H9 (cell line): ENCODE data around the gene CLDN16. TPM values are rescaled to one million over a fixed set of nuclear protein-coding genes. Genes with fewer than 3 reads are reported as not detected.

Experiments used
- DNase-seq: peaks from one replicate; pipeline ENCODE4 v3.0.0-alpha.2; 2017
- H2AFZ ChIP-seq: one replicate; pipeline ENCODE4 v1.6.1; 2013; ENCODE audit warnings: mild to moderate bottlenecking, low read length, control low read depth, moderate library complexity
- H2AK5ac ChIP-seq: 2 replicates; pipeline ENCODE4 v1.6.1; 2013; ENCODE audit warnings: low read length, control low read depth, mixed read lengths; ENCODE audit not compliant: insufficient read length
- H2BK120ac ChIP-seq: one replicate; pipeline ENCODE4 v1.6.1; 2013; ENCODE audit warnings: low read depth, mild to moderate bottlenecking, low read length, control low read depth, inconsistent platforms; ENCODE audit not compliant: poor library complexity, severe bottlenecking
- H2BK12ac ChIP-seq: 2 replicates; pipeline ENCODE4 v1.6.1; 2013; ENCODE audit warnings: low read length, control low read depth, mixed read lengths, low read depth; ENCODE audit not compliant: insufficient read length
- H2BK15ac ChIP-seq: 2 replicates; pipeline ENCODE4 v1.6.1; 2013; ENCODE audit warnings: low read depth, low read length, control low read depth
- H2BK20ac ChIP-seq: one replicate; pipeline ENCODE4 v1.6.1; 2013; ENCODE audit warnings: low read depth, mild to moderate bottlenecking, low read length, control low read depth, inconsistent platforms; ENCODE audit not compliant: poor library complexity, severe bottlenecking
- H2BK5ac ChIP-seq: 2 replicates; pipeline ENCODE4 v1.6.1; 2013; ENCODE audit warnings: low read length, control low read depth, mixed read lengths; ENCODE audit not compliant: insufficient read length
- H3K14ac ChIP-seq: 2 replicates; pipeline ENCODE4 v1.6.1; 2013; ENCODE audit warnings: low read length, control low read depth; ENCODE audit not compliant: insufficient read depth
- H3K18ac ChIP-seq: 2 replicates; pipeline ENCODE4 v1.6.1; 2013; ENCODE audit warnings: low read depth, mild to moderate bottlenecking, mixed read lengths, low read length, control low read depth; ENCODE audit not compliant: insufficient read length
- H3K23ac ChIP-seq: 2 replicates; pipeline ENCODE4 v1.6.1; 2013; ENCODE audit warnings: low read length, control low read depth, mixed read lengths, low read depth; ENCODE audit not compliant: insufficient read length
- H3K23me2 ChIP-seq: 2 replicates; pipeline ENCODE4 v1.6.1; 2013; ENCODE audit warnings: low read depth, mild to moderate bottlenecking, mixed read lengths, low read length, control low read depth; ENCODE audit not compliant: insufficient read length, poor library complexity, severe bottlenecking
- H3K27ac ChIP-seq: 2 replicates; pipeline ENCODE4 v1.5.1; 2013; ENCODE audit warnings: low read length, control low read depth, mixed read lengths, low read depth; ENCODE audit not compliant: insufficient read length
- H3K27me3 ChIP-seq: 2 replicates; pipeline ENCODE4 v1.6.1; 2013; ENCODE audit warnings: low read length, control low read depth, inconsistent platforms; ENCODE audit not compliant: insufficient read depth
- H3K4ac ChIP-seq: 2 replicates; pipeline ENCODE4 v1.6.1; 2013; ENCODE audit warnings: low read depth, mild to moderate bottlenecking, control low read depth, inconsistent platforms, low read length, moderate library complexity
- H3K4me1 ChIP-seq: 2 replicates; pipeline ENCODE4 v1.6.1; 2013; ENCODE audit warnings: low read length, control low read depth, inconsistent platforms; ENCODE audit not compliant: insufficient read depth
- H3K4me2 ChIP-seq: 2 replicates; pipeline ENCODE4 v1.6.1; 2013; ENCODE audit warnings: low read length, control low read depth, mixed read lengths; ENCODE audit not compliant: insufficient read length, insufficient read depth
- H3K56ac ChIP-seq: 2 replicates; pipeline ENCODE4 v1.6.1; 2013; ENCODE audit warnings: low read depth, mild to moderate bottlenecking, mixed read lengths, low read length, control low read depth; ENCODE audit not compliant: insufficient read length
- H3K79me1 ChIP-seq: 2 replicates; pipeline ENCODE4 v1.6.1; 2013; ENCODE audit warnings: low read depth, mild to moderate bottlenecking, moderate library complexity, low read length, control low read depth, inconsistent platforms; ENCODE audit not compliant: insufficient read depth, poor library complexity, severe bottlenecking
- H3K79me2 ChIP-seq: 2 replicates; pipeline ENCODE4 v1.6.1; 2013; ENCODE audit warnings: low read length, control low read depth, inconsistent platforms; ENCODE audit not compliant: insufficient read depth
- H3K9ac ChIP-seq: 2 replicates; pipeline ENCODE4 v1.6.1; 2013; ENCODE audit warnings: low read length, control low read depth, mixed read lengths; ENCODE audit not compliant: insufficient read length; ENCODE audit errors: extremely low read depth
- H3K9me3 ChIP-seq: one replicate; pipeline ENCODE4 v1.6.1; 2013; ENCODE audit warnings: low read depth, low read length, inconsistent platforms; ENCODE audit not compliant: control insufficient read depth
- H3T11ph ChIP-seq: one replicate; pipeline ENCODE4 v1.6.1; 2013; ENCODE audit warnings: mild to moderate bottlenecking, low read length, control low read depth, inconsistent platforms
- H4K20me1 ChIP-seq: one replicate; pipeline ENCODE4 v1.6.1; 2013; ENCODE audit not compliant: control insufficient read depth, insufficient read length, insufficient read depth
- H4K5ac ChIP-seq: 2 replicates; pipeline ENCODE4 v1.6.1; 2013; ENCODE audit warnings: low read depth, mild to moderate bottlenecking, mixed read lengths, low read length, control low read depth; ENCODE audit not compliant: insufficient read length
- H4K8ac ChIP-seq: replicated peaks from 2 replicates; pipeline ENCODE4 v1.6.1; 2013; ENCODE audit warnings: low read length, control low read depth, mixed read lengths, low read depth; ENCODE audit not compliant: insufficient read length
- H4K91ac ChIP-seq: 2 replicates; pipeline ENCODE4 v1.6.1; 2013; ENCODE audit warnings: low read depth, mild to moderate bottlenecking, moderate library complexity, mixed read lengths, low read length, control low read depth; ENCODE audit not compliant: insufficient read length
- H3K27ac Mint-ChIP-seq, 3 experiments: 2 replicates in 2 of 3; 3 replicates in 1 of 3; pipeline ENCODE4 v1.8.0; 2020 to 2021; ENCODE audit warnings: mixed read lengths in 3 of 3, mild to moderate bottlenecking in 1 of 3, moderate library complexity in 1 of 3
- H3K27me3 Mint-ChIP-seq: 2 replicates; pipeline ENCODE4 v1.8.0; 2021; ENCODE audit warnings: low read depth, mild to moderate bottlenecking, moderate library complexity, mixed read lengths
- H3K36me3 Mint-ChIP-seq, 3 experiments: 2 replicates in 2 of 3; 3 replicates in 1 of 3; pipeline ENCODE4 v1.8.0; 2020 to 2021; ENCODE audit warnings: low read depth in 3 of 3, mixed read lengths in 3 of 3; ENCODE audit not compliant: insufficient read depth in 1 of 3
- H3K4me1 Mint-ChIP-seq, 2 experiments: 2 replicates each; pipeline ENCODE4 v1.8.0; 2020; ENCODE audit warnings: mixed read lengths in 2 of 2
- H3K4me3 Mint-ChIP-seq, 2 experiments: 2 replicates in 1 of 2; 3 replicates in 1 of 2; pipeline ENCODE4 v1.8.0; 2020 to 2021; ENCODE audit warnings: mild to moderate bottlenecking in 2 of 2, mixed read lengths in 2 of 2, moderate library complexity in 1 of 2
- H3K9me3 Mint-ChIP-seq, 2 experiments: 2 replicates in 1 of 2; 3 replicates in 1 of 2; pipeline ENCODE4 v1.8.0; 2020; ENCODE audit warnings: mild to moderate bottlenecking in 2 of 2, mixed read lengths in 2 of 2, moderate library complexity in 1 of 2
- WGBS: extraction: QIAGEN DNeasy Blood & Tissue Kit; methylation state at CpG from one replicate; pipeline ENCODE4 v1.1.7; 2013; ENCODE audit warnings: missing lambda C conversion rate, low lambda C conversion rate, mixed read lengths; ENCODE audit not compliant: insufficient read length; ENCODE audit errors: extremely low coverage; 5-methylcytosine and 5-hydroxymethylcytosine counted together
- total RNA-seq: library from RNA; stranded (reverse); gene quantifications from 2 replicates; pipeline ENCODE4 v1.2.1, GENCODE V29; 2021
- TF ChIP-seq, protein P1 (sequence below): fragments of 200-600 bp; sonication (generic); conservative IDR thresholded peaks from 3 replicates; pipeline ENCODE4 v1.8.0; 2021; ENCODE audit warnings: antibody characterized with exemption, mild to moderate bottlenecking

CLDN16 gene
- total RNA-seq, 1 experiment from 2014 or later: not detected

DNA sequence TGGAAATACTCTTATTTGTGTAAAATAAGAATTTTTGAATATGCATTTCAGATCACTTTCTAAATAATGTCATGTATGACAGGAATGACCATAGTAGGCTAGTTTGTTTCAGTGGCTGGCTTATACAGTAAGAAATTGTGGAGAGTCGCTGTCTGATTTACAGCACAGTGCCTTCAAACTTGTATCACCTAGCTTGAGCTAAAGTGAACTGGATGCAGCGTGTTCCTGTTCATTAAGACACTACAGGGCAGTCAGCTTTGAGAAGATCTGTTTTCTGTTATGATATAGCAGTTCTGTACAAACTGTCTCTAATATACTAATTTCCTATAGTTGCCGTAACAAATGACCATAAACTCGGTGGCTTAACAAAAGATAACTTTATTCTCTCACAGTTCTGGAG, 9.9 kb downstream of the CLDN16 start:
- H3K23me2 ChIP-seq: no peaks in the 10 kb centered on the region
- no peak overlapping the region for H2AFZ ChIP-seq
- H2BK5ac ChIP-seq: no peak overlapping the region
- Mint-ChIP-seq H3K9me3 (no peaks in the 10 kb centered on the region), H3K4me3 (no peak overlapping the region), H3K36me3 (no peaks in the 10 kb centered on the region), H3K27ac (no peak overlapping the region), H3K27me3 (no peaks in the 10 kb centered on the region), H3K4me1 (no peaks in the 10 kb centered on the region)
- no peak overlapping the region for H3K9ac ChIP-seq
- H3K4ac ChIP-seq: no peak overlapping the region
- H4K8ac ChIP-seq: no peak overlapping the region
- H2BK120ac ChIP-seq: no peak overlapping the region
- H4K91ac ChIP-seq: no peak overlapping the region
- no peaks in the 10 kb centered on the region for H3K27me3 ChIP-seq
- H3K79me2 ChIP-seq: no peaks in the 10 kb centered on the region
- H3K79me1 ChIP-seq: no peaks in the 10 kb centered on the region
- no peaks in the 10 kb centered on the region for H4K20me1 ChIP-seq
- H3K4me1 ChIP-seq: no peaks in the 10 kb centered on the region
- no peak overlapping the region for H3T11ph ChIP-seq
- H3K9me3 ChIP-seq: no peaks in the 10 kb centered on the region
- no CpG with 5 or more reads among the region's 4 CpGs for WGBS
- H3K18ac ChIP-seq: no peak overlapping the region
- no peak overlapping the region for H2AK5ac ChIP-seq
- H3K4me2 ChIP-seq: no peak overlapping the region
- H3K23ac ChIP-seq: no peak overlapping the region
- H3K14ac ChIP-seq: no peak overlapping the region
- H2BK12ac ChIP-seq: no peak overlapping the region
- no peak overlapping the region for H2BK20ac ChIP-seq
- H3K27ac ChIP-seq: no peak overlapping the region
- no peak overlapping the region for H3K56ac ChIP-seq
- no peak overlapping the region for H4K5ac ChIP-seq
- no peak overlapping the region for H2BK15ac ChIP-seq
- TF ChIP-seq, protein P1, sequence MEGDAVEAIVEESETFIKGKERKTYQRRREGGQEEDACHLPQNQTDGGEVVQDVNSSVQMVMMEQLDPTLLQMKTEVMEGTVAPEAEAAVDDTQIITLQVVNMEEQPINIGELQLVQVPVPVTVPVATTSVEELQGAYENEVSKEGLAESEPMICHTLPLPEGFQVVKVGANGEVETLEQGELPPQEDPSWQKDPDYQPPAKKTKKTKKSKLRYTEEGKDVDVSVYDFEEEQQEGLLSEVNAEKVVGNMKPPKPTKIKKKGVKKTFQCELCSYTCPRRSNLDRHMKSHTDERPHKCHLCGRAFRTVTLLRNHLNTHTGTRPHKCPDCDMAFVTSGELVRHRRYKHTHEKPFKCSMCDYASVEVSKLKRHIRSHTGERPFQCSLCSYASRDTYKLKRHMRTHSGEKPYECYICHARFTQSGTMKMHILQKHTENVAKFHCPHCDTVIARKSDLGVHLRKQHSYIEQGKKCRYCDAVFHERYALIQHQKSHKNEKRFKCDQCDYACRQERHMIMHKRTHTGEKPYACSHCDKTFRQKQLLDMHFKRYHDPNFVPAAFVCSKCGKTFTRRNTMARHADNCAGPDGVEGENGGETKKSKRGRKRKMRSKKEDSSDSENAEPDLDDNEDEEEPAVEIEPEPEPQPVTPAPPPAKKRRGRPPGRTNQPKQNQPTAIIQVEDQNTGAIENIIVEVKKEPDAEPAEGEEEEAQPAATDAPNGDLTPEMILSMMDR: no peak
- DNase-seq: no peak
